ENCODE results near the gene SV2C.
"Not testable (repeated sequence)": the region's sequence is repeated elsewhere in the genome, so short reads cannot be mapped to it uniquely, and the experiment has no call there.

SV2C gene

GRCh38 chr5:76082772-76083554 is at the start of gene SV2C:
Gene SV2C, plus strand, starts transcription at chr5:76083383. Its CDS starts 48,368 bp downstream, at chr5:76131751.
- no peak for DNase-seq

- DNase-seq: peak; percentile 1
Observed at GRCh38 chr5:76037736-76038151, 45.4 kb upstream of the SV2C start.

GRCh38 chr5:76038212-76038611 is 45.0 kb upstream of the SV2C start:
- no peak for DNase-seq

GRCh38 chr5:76040806-76041205 is 42.4 kb upstream of the SV2C start:
- DNase-seq: no peak

- DNase-seq: no peak
Observed at GRCh38 chr5:76041863-76042262, 41.3 kb upstream of the SV2C start.

- no peak for DNase-seq
Observed at GRCh38 chr5:76046741-76047140, 36.4 kb upstream of the SV2C start.

- DNase-seq: no peak
Observed at GRCh38 chr5:76050134-76050533, 33.0 kb upstream of the SV2C start.

- no peak for DNase-seq
Observed at GRCh38 chr5:76062502-76063041, 20.6 kb upstream of the SV2C start.

- no peak for DNase-seq
Observed at GRCh38 chr5:76065258-76065657, 17.9 kb upstream of the SV2C start.

GRCh38 chr5:76069061-76069735 is 14.0 kb upstream of the SV2C start:
- no peak for DNase-seq

- DNase-seq: no peak
Observed at GRCh38 chr5:76074487-76075065, 8.6 kb upstream of the SV2C start.

- DNase-seq: no peak
Observed at GRCh38 chr5:76081811-76082771, 1.1 kb upstream of the SV2C start.

- no peak for DNase-seq
Observed at GRCh38 chr5:76083555-76084495, 642 bp downstream of the SV2C start.

GRCh38 chr5:76084496-76085242 is 1.5 kb downstream of the SV2C start:
- no peak for DNase-seq

GRCh38 chr5:76085243-76085579 is 2.0 kb downstream of the SV2C start:
- DNase-seq: no peak

GRCh38 chr5:76086095-76086494 is 2.9 kb downstream of the SV2C start:
- DNase-seq: no peak

- not testable (repeated sequence) for DNase-seq
Observed at GRCh38 chr5:76089156-76089555, 6.0 kb downstream of the SV2C start.

- no peak for DNase-seq
Observed at GRCh38 chr5:76091351-76091750, 8.2 kb downstream of the SV2C start.

GRCh38 chr5:76099286-76099702 is 16.1 kb downstream of the SV2C start:
- no peak for DNase-seq

GRCh38 chr5:76099756-76100155 is 16.6 kb downstream of the SV2C start:
- no peak for DNase-seq

- DNase-seq: no peak
Observed at GRCh38 chr5:76104027-76104426, 20.8 kb downstream of the SV2C start.

Data from CD4-positive, alpha-beta T cell treated with Interferon gamma for 1 hour (primary cell).